SK-N-SH (cell line): Measurements from ENCODE around the gene TINAGL1.

Experiments
- TAF1 ChIP-seq: IDR thresholded peaks from 2 replicates; pipeline ENCODE4 v1.6.1; 2012; ENCODE audit warnings: low read depth, mild to moderate bottlenecking, low read length, moderate library complexity, borderline replicate concordance
- TF ChIP-seq, protein P1 (sequence below): IDR thresholded peaks from 2 replicates; pipeline ENCODE4 v1.4.0; 2012; ENCODE audit warnings: low read depth, borderline replicate concordance

DNA sequence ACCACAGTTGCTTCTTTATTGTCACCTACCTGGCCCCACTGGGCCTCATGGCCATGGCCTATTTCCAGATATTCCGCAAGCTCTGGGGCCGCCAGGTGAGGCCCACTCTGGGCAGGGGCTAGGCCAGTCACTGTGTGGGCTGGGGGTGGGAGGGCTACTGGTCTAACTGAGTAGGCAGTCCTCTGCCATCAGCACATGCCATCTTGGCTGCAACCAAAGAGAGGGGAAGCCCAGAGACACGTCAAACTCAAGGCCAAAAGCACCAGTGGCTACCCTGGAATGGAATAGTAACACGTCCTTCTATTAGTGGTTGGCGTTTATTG lies 45.1 kb downstream of the TINAGL1 start:
- no peak for TF ChIP-seq TAF1
- TF ChIP-seq, protein P1, sequence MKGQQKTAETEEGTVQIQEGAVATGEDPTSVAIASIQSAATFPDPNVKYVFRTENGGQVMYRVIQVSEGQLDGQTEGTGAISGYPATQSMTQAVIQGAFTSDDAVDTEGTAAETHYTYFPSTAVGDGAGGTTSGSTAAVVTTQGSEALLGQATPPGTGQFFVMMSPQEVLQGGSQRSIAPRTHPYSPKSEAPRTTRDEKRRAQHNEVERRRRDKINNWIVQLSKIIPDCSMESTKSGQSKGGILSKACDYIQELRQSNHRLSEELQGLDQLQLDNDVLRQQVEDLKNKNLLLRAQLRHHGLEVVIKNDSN: no peak
